ENCODE data around the gene PLET1.

The PLET1 gene, protein sequence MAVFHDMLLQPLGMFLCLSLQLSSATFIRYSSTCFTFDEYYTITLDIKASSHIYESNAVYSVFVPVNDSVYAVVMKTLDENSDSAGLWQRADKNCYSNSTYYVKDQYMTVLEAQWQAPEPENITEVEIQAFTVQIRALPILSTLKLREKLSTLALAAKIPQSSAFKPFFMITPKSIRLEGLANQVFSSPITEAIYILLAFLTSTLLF

GRCh38 chr11:112260490-112260889 is at the start of gene PLET1:
Gene PLET1 (minus strand): TSS chr11:112260860. CDS start chr11:112260589, 271 bp downstream.
- DNase-seq: no peak

DNA sequence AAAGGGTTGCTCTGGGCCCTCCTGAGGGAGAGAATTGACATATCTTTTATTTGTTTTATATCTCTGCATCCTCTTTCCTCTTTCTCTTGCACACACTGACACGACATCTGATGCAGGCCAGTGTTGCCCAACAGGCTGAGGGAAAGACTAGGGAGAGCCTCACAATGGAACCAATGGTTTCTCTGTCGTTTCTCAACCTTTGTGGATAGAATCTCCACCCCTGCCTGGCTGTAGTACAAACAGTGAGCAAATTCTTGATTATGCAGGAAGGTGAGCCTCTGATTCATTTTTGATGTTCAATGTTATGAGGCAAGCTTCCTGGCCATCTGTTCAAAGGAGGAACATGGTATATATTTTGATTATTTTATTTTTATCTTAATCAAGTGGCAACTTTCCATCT is 49.8 kb upstream of the PLET1 start:
- no peak for DNase-seq

- no peak for DNase-seq
Measured at GRCh38 chr11:112308651-112309050, 48.0 kb upstream of the PLET1 start.

DNA sequence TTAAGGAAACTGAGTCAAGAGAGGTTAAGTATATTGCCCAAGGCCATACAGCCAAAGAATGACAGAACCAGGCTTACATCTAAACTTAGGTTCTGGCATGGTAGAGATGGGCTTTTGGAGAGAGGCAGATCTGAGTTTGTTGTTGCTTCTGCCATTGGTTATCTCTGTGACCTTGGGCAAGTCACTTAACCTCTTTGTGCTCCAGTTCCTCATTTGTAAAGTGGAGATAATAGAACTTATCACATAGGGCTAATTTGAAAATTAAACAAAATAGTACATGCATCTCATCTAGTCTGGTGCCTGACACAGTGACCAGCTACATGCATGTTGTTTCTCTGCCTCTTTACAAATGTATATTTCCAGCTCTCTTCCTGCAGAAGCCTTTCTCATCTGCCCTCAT is 47.0 kb upstream of the PLET1 start:
- DNase-seq: no peak

DNA sequence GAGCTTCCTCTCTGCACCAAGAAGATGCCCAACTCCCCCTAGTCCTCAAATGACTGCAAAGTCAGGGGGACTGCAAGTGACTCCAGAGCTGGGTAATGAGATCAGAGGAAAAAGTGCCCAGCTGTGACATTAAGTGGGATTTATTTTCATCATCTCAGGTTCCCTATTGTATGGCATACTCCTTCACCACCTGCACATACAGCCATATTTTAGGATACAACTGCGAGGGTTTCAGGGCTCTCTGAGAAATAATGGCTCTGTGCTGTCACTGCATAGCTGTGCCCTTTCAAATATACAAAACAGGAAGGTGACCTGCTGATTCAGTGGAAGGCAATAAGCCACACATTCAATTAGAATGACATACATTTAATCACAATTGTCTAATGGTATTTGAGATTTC is 45.6 kb upstream of the PLET1 start:
- DNase-seq: no peak

- DNase-seq: no peak
Measured at GRCh38 chr11:112304914-112305313, 44.3 kb upstream of the PLET1 start.

- DNase-seq: no peak
Measured at GRCh38 chr11:112303616-112304015, 43.0 kb upstream of the PLET1 start.

GRCh38 chr11:112302226-112302868 is 41.7 kb upstream of the PLET1 start:
- no peak for DNase-seq

DNA sequence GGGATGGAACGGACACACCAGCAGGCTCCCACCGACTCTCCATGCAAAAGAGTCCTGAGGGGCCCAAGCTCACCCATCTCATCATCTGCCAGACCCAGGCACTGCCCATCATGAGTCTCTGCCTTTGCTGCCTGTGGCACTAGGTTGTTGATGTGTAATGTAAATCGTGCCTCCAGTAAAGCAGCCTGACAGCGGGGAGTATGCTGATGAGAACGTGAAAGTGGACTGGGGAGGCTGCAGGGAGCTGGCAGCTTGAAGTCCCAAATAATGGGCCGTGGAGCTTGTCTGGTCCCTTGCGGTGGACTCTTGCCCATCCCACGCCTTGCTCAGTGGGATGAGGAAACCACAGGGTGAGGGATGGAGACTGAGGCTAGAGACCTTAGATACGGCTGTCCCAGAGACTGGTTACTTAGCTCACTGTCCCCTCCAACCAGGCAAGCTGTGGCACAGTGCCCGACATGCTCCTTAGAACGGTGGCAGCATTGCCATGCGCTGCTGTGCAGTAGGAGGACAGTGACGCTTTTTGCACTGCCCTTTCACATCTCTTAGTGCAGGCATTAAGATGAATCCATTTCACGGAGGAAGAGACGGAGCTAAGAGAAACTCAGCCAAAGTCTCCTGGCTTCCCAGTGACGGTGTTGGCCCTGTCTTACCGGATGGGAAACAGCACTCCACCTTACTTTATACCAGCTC is 39.6 kb upstream of the PLET1 start:
- DNase-seq: no peak

GRCh38 chr11:112298535-112298934 is 37.9 kb upstream of the PLET1 start:
- DNase-seq: no peak

DNA sequence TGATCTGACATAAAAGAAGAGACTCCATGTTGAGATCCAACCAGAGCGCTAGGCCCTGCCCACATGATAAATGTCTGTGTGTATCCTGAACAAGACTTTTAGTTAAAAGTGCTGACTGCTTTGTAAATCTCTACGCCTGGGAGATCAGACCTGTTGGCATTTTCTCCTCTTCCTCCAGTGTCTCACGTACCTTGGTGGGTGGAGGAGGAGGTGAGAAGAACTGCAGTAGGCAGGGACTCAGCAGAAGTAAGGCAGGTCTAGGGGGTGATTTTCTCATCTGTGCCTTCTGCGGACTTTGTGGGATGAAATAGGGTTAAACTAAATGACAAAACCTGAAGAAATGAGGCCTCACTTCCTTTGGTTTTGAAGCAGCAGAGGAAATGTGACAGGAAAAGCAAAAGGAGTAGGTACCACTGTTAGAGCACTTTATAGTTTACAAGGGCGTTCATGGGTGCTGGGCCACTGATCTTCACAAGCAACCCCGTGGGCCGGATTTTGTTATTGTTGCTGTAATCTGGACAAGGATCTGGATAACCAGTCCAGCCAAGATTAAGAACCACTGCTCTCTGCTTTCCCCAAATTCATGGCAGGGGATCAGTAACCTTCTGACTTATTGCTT is 36.7 kb upstream of the PLET1 start:
- DNase-seq: no peak

GRCh38 chr11:112296044-112296443 is 35.4 kb upstream of the PLET1 start:
- DNase-seq: no peak

DNA sequence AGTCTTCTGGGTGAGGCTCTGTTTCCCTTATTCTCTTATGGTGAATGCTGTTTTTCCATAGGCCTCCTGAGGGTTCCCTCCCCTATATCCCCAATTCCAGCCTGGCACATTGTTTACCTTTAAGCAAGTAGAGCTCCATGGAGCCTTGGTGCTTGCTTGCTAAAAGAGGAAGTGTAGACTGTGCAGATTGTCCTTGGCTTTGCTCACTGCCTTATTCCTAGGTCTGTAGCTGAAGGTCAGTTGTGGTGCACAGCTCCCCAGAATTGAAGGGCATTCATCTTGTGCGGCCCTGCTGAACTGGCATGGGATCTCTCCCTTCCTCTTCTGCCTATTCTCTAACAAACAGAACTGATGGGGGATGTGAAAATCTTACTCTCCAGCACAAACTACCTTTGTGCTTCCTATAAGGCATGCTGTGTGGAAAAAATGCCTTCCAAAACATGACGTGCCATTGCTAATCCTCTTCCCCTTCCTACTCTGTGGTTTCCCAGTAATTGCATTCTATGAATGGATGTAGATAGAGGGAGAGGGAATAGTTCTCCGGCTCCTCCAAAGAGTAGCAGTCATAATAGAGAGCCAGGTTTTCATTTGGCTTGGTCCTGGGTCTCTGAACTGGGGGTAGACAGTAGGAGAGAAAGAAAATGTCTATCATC is 34.2 kb upstream of the PLET1 start:
- DNase-seq: no peak

DNA sequence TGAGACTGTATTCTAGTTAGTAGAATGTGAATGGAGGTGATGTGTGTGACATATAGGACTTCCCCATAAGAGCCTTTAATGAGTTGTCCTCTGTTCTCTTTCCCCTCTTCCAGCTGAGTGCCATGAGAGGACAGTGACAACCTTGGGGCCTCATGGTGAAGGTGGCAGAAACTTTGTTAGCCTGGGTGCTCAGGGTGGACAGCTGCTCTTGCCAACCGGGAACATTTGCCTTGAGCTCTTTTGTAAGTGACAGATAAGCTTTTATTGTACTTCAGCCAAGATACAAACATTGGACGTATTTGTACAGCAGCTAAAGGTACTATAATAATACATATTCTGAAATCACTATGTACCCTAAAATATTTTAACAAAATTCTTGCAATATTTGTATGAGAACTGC is 33.0 kb upstream of the PLET1 start:
- no peak for DNase-seq

- DNase-seq: no peak
Measured at GRCh38 chr11:112292785-112293407, 32.2 kb upstream of the PLET1 start.

DNA sequence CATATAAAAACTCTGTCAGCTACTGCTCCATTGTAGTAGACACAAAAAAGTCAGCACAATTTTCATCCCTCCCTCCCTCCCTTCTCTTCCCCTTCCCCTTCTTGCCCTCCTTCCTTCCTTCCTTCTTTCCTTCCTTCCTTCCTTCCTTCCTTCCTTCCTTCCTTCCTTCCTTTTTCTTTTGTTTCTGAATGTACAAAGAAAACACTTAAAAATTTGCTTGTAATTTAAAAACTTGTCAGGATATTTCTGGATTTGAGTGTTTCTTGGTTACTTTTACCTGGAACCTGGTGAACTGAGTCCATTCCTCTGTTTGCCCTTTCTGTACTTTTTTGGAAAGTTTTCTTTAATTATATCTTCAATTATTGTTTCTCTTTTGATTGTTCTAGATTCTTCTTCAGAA is 31.5 kb upstream of the PLET1 start:
- no peak for DNase-seq

DNA sequence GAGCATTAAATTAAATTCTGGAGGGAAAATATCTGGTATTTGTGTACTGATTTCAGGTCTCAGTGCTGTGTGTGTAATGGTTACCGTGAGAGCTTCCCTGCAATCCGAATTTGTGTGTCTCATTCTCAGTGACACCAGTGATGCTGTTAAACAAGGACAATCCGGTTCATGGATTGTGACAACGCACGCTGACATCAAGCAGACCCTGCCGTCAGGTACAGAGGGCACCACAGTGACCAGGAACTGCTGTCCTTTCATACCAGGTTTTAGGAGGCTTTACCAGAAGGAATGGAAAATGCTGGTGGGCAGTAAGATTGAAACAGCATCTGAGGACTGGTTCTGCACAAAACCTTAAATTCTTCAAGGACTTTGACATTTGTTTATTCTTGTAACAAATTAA is 30.5 kb upstream of the PLET1 start:
- DNase-seq: no peak

- DNase-seq: no peak
Measured at GRCh38 chr11:112290493-112290850, 29.8 kb upstream of the PLET1 start.

GRCh38 chr11:112289588-112290492 is 29.2 kb upstream of the PLET1 start:
- DNase-seq: peak; percentile 85

- DNase-seq: no peak
Measured at GRCh38 chr11:112288021-112288420, 27.4 kb upstream of the PLET1 start.

DNA sequence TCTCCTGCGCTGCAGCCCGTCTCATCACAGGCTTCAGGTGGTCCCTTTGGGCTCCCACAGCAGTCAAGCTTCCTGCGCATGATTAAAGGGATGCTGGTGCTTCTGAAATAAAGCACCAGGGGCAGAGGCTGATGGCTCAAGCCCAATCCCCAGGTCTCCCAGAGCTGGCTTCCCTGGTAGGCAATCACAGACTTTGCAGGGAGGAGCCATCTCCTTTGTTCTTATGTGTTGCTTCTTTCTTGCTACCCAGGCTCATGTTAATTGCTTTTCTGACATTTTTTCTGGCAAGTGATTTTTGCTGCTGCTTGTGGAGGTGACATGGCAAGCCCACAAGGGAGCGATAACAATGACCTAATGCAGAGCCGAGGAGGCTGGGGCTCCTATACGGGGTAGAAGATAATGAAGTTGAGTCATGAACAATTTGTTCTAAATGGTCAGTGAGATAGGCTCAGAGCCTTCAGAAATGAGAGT is 25.2 kb upstream of the PLET1 start:
- DNase-seq: no peak

DNA sequence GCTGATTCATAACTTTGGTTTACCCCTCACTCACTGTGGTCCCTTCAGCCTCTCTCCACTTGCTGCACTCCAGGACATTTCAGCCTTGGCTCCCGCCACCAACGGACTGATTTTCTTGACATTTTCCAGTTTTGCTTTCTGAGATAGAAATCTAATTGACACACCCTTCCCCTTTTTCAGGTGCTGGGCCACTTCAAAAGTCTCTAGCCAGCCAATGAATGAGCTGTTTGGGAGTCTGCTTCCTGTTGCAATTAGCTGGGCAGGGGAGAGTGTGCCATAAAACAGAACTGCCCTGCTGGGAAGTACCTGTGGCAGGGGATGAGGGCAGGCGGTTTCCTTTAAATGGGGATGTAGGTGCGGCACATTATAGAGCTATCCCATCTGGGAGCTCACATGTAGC is 21.1 kb upstream of the PLET1 start:
- DNase-seq: no peak

Measured in activated CD8-positive, alpha-beta memory T cell treated with anti-CD3 and anti-CD28 coated beads, Interleukin-2, amount 50 U/mL, for 4 hours (primary cell).